DOHH2 (cell line): ENCODE data around the gene ZNF563.

Experiments
- EZH2phosphoT487 ChIP-seq: fragments of 200-600 bp; sonication (generic); IDR thresholded peaks from 2 replicates; pipeline ENCODE4 v1.6.1; 2017; ENCODE audit warnings: borderline replicate concordance, mild to moderate bottlenecking, antibody characterized with exemption, low read length, moderate library complexity, mixed read lengths
- TF ChIP-seq, protein P1 (sequence below): fragments of 200-600 bp; sonication (generic); IDR thresholded peaks from one replicate; pipeline ENCODE4 v1.5.1; 2014; ENCODE audit warnings: antibody characterized with exemption, mild to moderate bottlenecking, low read depth, low read length; ENCODE audit not compliant: poor library complexity, severe bottlenecking

DNA sequence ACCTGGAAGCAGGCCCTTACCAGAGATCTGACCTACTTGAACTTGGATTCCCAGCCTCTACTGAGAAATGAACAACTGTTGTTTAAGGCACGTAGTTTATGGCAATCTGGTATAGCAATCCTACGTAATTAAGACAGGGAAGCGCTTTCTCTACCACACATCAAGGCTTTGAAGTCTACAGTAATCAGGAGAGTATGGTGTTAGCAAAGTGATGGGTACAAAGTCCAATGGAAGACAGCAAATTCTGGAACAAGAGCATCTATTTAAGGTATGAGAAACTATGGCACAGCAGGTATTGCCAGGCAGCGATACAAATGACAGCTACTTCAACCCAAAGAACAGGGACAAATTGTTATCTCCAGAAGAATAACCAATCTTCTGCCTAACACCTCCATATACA, 3.1 kb downstream of the ZNF563 start:
- no peak for TF ChIP-seq EZH2phosphoT487
- TF ChIP-seq, protein P1, sequence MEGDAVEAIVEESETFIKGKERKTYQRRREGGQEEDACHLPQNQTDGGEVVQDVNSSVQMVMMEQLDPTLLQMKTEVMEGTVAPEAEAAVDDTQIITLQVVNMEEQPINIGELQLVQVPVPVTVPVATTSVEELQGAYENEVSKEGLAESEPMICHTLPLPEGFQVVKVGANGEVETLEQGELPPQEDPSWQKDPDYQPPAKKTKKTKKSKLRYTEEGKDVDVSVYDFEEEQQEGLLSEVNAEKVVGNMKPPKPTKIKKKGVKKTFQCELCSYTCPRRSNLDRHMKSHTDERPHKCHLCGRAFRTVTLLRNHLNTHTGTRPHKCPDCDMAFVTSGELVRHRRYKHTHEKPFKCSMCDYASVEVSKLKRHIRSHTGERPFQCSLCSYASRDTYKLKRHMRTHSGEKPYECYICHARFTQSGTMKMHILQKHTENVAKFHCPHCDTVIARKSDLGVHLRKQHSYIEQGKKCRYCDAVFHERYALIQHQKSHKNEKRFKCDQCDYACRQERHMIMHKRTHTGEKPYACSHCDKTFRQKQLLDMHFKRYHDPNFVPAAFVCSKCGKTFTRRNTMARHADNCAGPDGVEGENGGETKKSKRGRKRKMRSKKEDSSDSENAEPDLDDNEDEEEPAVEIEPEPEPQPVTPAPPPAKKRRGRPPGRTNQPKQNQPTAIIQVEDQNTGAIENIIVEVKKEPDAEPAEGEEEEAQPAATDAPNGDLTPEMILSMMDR: no peak
